Anterior cingulate cortex (tissue), 58 donors: Measurements from ENCODE around the gene GID8.

ENCODE experiments used
- DNase-seq, 58 donors: peaks; one replicate each; lab custom pipeline; 2025; lab: John Stamatoyannopoulos, UW

The GID8 gene

GRCh38 chr20:62997417-62998035 is 59.6 kb downstream of the GID8 start:
- no peak for DNase-seq
